Measurements from ENCODE around the gene AUTS2.

- TF ChIP-seq EZH2 (IDR thresholded peaks at IDR 0.05; ENCODE audit: borderline replicate concordance, control insufficient read depth, low read depth, low read length) (no peak), CTCF (IDR thresholded peaks at IDR 0.05 in 2 of 3, conservative IDR thresholded peaks at IDR 0.05 in 1 of 3; ENCODE audit: control insufficient read depth in 2 of 3, extremely low read depth in 1 of 3, insufficient read depth in 1 of 3, low read depth in 3 of 3, low read length in 3 of 3) (no peak), POLR2AphosphoS2 (IDR thresholded peaks at IDR 0.05; ENCODE audit: low read depth, low read length) (no peak), SMC3 (IDR thresholded peaks at IDR 0.05; ENCODE audit: borderline replicate concordance, low read length) (no peak), ZNF384 (IDR thresholded peaks at IDR 0.05; ENCODE audit: borderline replicate concordance, low read depth, low read length) (no peak), PKNOX1 (IDR thresholded peaks at IDR 0.05) (no peak)
Observed at GRCh38 chr7:70670288-70670687, 1072.0 kb downstream of the AUTS2 start.

Data from GM12878 (cell line).